ENCODE measurements around the gene AKAP7. TPM values are rescaled to one million over a fixed set of nuclear protein-coding genes. Genes with fewer than 3 reads are reported as not detected.

AKAP7 gene
- polyA plus RNA-seq, 1 of the 3 experiments (the other 2 are of a cell fraction): 0.58 TPM

GRCh38 chr6:131146865-131147264, 11.6 kb downstream of the AKAP7 start:
- Histone ChIP-seq H3K9me2 (no peaks in the 10 kb centered on the region), H3K27me3 (ENCODE audit: insufficient read depth) (0 out of 2 replicates have a peak, but pooled peaks cover 4% of the 10 kb centered on the region), H3K9me3 (no peaks in the 10 kb centered on the region), H3K4me2 (no peak overlapping the region), H3K36me3 (replicated peaks in 1 of 2; ENCODE audit: control insufficient read depth in 1 of 2, insufficient read depth in 2 of 2, low read length in 1 of 2) (no peaks in the 10 kb centered on the region), H3K9ac (no peak overlapping the region), H3K4me1 (ENCODE audit: control insufficient read depth in 1 of 2, insufficient read depth in 2 of 2, low read depth in 1 of 2, low read length in 1 of 2) (no peaks in the 10 kb centered on the region), H4K20me1 (ENCODE audit: insufficient read depth) (no peaks in the 10 kb centered on the region), H3K27ac (ENCODE audit: low read depth in 2 of 2, low read length in 1 of 2) (no peak overlapping the region), H3K79me2 (ENCODE audit: insufficient read depth) (no peaks in the 10 kb centered on the region), H3K4me3 (ENCODE audit: low read depth in 2 of 2, low read length in 1 of 2) (no peak overlapping the region), H2AFZ (ENCODE audit: low read depth) (no peak overlapping the region), H3F3A (replicated peaks; ENCODE audit: insufficient read depth) (no peaks in the 10 kb centered on the region)
- ChIA-PET CTCF (no interaction called here), POLR2A (no interaction called here)
- 39% methylated on average over 2 of the region's 2 CpGs for WGBS (ENCODE audit: low lambda C conversion rate)
- TF ChIP-seq, protein P1, sequence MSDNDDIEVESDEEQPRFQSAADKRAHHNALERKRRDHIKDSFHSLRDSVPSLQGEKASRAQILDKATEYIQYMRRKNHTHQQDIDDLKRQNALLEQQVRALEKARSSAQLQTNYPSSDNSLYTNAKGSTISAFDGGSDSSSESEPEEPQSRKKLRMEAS (IDR thresholded peaks at IDR 0.05; ENCODE audit: low read depth): no peak
- no peak for TF ChIP-seq FOXJ3 (CRISPR knock-in tag; IDR thresholded peaks at IDR 0.05)
- no peak for DNase-seq

- Histone ChIP-seq H3K36me3 (replicated peaks in 1 of 2; ENCODE audit: control insufficient read depth in 1 of 2, insufficient read depth in 2 of 2, low read length in 1 of 2) (no peaks in the 10 kb centered on the region), H3K9me2 (no peaks in the 10 kb centered on the region), H4K20me1 (ENCODE audit: insufficient read depth) (no peaks in the 10 kb centered on the region), H3K79me2 (ENCODE audit: insufficient read depth) (no peaks in the 10 kb centered on the region), H3K9ac (no peak overlapping the region), H3K9me3 (no peaks in the 10 kb centered on the region), H3F3A (replicated peaks; ENCODE audit: insufficient read depth) (no peaks in the 10 kb centered on the region), H3K4me1 (ENCODE audit: control insufficient read depth in 1 of 2, insufficient read depth in 2 of 2, low read depth in 1 of 2, low read length in 1 of 2) (no peaks in the 10 kb centered on the region; a peak in 1 of 4 replicates), H3K4me2 (no peak overlapping the region), H3K27ac (ENCODE audit: low read depth in 2 of 2, low read length in 1 of 2) (no peak overlapping the region), H2AFZ (ENCODE audit: low read depth) (no peak overlapping the region), H3K27me3 (ENCODE audit: insufficient read depth) (no peaks in the 10 kb centered on the region), H3K4me3 (ENCODE audit: low read depth in 2 of 2, low read length in 1 of 2) (no peak overlapping the region)
- POLR2A ChIA-PET: no interaction called here
- TF ChIP-seq NFIC (IDR thresholded peaks at IDR 0.05; ENCODE audit: borderline replicate concordance): no peak
- no peak for TF ChIP-seq RCOR1 (IDR thresholded peaks at IDR 0.05; ENCODE audit: low read length)
- TF ChIP-seq, protein P2, sequence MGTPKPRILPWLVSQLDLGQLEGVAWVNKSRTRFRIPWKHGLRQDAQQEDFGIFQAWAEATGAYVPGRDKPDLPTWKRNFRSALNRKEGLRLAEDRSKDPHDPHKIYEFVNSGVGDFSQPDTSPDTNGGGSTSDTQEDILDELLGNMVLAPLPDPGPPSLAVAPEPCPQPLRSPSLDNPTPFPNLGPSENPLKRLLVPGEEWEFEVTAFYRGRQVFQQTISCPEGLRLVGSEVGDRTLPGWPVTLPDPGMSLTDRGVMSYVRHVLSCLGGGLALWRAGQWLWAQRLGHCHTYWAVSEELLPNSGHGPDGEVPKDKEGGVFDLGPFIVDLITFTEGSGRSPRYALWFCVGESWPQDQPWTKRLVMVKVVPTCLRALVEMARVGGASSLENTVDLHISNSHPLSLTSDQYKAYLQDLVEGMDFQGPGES (IDR thresholded peaks at IDR 0.05; ENCODE audit: low read depth, low read length): no peak
- TF ChIP-seq, protein P3, sequence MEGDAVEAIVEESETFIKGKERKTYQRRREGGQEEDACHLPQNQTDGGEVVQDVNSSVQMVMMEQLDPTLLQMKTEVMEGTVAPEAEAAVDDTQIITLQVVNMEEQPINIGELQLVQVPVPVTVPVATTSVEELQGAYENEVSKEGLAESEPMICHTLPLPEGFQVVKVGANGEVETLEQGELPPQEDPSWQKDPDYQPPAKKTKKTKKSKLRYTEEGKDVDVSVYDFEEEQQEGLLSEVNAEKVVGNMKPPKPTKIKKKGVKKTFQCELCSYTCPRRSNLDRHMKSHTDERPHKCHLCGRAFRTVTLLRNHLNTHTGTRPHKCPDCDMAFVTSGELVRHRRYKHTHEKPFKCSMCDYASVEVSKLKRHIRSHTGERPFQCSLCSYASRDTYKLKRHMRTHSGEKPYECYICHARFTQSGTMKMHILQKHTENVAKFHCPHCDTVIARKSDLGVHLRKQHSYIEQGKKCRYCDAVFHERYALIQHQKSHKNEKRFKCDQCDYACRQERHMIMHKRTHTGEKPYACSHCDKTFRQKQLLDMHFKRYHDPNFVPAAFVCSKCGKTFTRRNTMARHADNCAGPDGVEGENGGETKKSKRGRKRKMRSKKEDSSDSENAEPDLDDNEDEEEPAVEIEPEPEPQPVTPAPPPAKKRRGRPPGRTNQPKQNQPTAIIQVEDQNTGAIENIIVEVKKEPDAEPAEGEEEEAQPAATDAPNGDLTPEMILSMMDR (IDR thresholded peaks at IDR 0.05): no peak
- TF ChIP-seq, protein P1 (IDR thresholded peaks at IDR 0.05; ENCODE audit: low read depth): no peak
- no peak for TF ChIP-seq USF1 (IDR thresholded peaks at IDR 0.05; ENCODE audit: borderline replicate concordance, low read depth)
- no peak for TF ChIP-seq SIN3A (IDR thresholded peaks at IDR 0.05; ENCODE audit: borderline replicate concordance, low read depth, low read length)
- TF ChIP-seq RAD21 (IDR thresholded peaks at IDR 0.05; ENCODE audit: low read length): no peak
- no peak for TF ChIP-seq PBX3 (IDR thresholded peaks at IDR 0.05)
- TF ChIP-seq POLR2AphosphoS5 (IDR thresholded peaks at IDR 0.05; ENCODE audit: low read depth, low read length): no peak
- no peak for TF ChIP-seq FOXJ3 (CRISPR knock-in tag; IDR thresholded peaks at IDR 0.05)
- TF ChIP-seq RFX5 (IDR thresholded peaks at IDR 0.05; ENCODE audit: low read length): no peak
- TF ChIP-seq ELF1 (IDR thresholded peaks at IDR 0.05): no peak
- no peak for TF ChIP-seq TCF12 (IDR thresholded peaks at IDR 0.05)
- no peak for TF ChIP-seq YY1 (IDR thresholded peaks at IDR 0.05; ENCODE audit: low read depth)
- TF ChIP-seq SMC3 (IDR thresholded peaks at IDR 0.05; ENCODE audit: low read depth, low read length): no peak
- TF ChIP-seq, protein P4, sequence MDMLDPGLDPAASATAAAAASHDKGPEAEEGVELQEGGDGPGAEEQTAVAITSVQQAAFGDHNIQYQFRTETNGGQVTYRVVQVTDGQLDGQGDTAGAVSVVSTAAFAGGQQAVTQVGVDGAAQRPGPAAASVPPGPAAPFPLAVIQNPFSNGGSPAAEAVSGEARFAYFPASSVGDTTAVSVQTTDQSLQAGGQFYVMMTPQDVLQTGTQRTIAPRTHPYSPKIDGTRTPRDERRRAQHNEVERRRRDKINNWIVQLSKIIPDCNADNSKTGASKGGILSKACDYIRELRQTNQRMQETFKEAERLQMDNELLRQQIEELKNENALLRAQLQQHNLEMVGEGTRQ (IDR thresholded peaks at IDR 0.05; ENCODE audit: borderline replicate concordance, low read depth, low read length): no peak
- DNase-seq: no peak
- CTCF ChIA-PET: no interaction called here
- WGBS (ENCODE audit: low lambda C conversion rate): 39% methylated on average over 2 of the region's 2 CpGs
Measured at GRCh38 chr6:131156411-131156810, 21.1 kb downstream of the AKAP7 start.
